Right atrium auricular region (tissue), 2 donors: Measurements from ENCODE around the gene TRIP4. TPM values are rescaled to one million over a fixed set of nuclear protein-coding genes. Genes with fewer than 3 reads are reported as not detected.

Source experiments
- DNase-seq: peaks from one replicate; pipeline ENCODE4 v3.0.0-alpha.2; 2019; ENCODE audit warnings: low spot score
- H3K27ac ChIP-seq, 2 donors: fragments of 200-600 bp; sonication (generic); 1 replicate in 1 of 2; 2 replicates in 1 of 2; pipeline ENCODE4 v1.5.1; 2016 to 2019
- H3K27me3 ChIP-seq, 2 donors: fragments of 200-600 bp; sonication (generic); one replicate each; pipeline versions ENCODE4 v1.5.1 to v1.6.0; 2017 to 2019
- H3K36me3 ChIP-seq: fragments of 200-600 bp; sonication (generic); one replicate; pipeline ENCODE4 v1.5.1; 2016
- H3K4me1 ChIP-seq, 2 donors: fragments of 200-600 bp; sonication (generic); one replicate each; pipeline versions ENCODE4 v1.5.1 to v1.6.0; 2017 to 2019
- H3K4me3 ChIP-seq, 2 donors: fragments of 200-600 bp; sonication (generic); 1 replicate in 1 of 2; 2 replicates in 1 of 2; pipeline ENCODE4 v1.5.1; 2017 to 2019; ENCODE audit warnings: mild to moderate bottlenecking in 1 of 2, moderate library complexity in 1 of 2
- H3K9me3 ChIP-seq, 2 donors: fragments of 200-600 bp; sonication (generic); one replicate each; pipeline ENCODE4 v1.5.1; 2019
- CTCF ChIP-seq, 2 donors: fragments of 200-600 bp; sonication (generic); IDR thresholded peaks; one replicate each; pipeline ENCODE4 v1.5.1; 2019; ENCODE audit warnings: antibody characterized with exemption in 2 of 2
- total RNA-seq, 2 donors: library from RNA; depleted of rRNA; stranded (reverse); fragments of >200 nt; gene quantifications; one replicate each; pipeline ENCODE4 v1.1.0, GENCODE V29; 2016

The TRIP4 gene
- total RNA-seq, 2 donors from 2014 or later, result 7.8 to 8.7 TPM

DNA sequence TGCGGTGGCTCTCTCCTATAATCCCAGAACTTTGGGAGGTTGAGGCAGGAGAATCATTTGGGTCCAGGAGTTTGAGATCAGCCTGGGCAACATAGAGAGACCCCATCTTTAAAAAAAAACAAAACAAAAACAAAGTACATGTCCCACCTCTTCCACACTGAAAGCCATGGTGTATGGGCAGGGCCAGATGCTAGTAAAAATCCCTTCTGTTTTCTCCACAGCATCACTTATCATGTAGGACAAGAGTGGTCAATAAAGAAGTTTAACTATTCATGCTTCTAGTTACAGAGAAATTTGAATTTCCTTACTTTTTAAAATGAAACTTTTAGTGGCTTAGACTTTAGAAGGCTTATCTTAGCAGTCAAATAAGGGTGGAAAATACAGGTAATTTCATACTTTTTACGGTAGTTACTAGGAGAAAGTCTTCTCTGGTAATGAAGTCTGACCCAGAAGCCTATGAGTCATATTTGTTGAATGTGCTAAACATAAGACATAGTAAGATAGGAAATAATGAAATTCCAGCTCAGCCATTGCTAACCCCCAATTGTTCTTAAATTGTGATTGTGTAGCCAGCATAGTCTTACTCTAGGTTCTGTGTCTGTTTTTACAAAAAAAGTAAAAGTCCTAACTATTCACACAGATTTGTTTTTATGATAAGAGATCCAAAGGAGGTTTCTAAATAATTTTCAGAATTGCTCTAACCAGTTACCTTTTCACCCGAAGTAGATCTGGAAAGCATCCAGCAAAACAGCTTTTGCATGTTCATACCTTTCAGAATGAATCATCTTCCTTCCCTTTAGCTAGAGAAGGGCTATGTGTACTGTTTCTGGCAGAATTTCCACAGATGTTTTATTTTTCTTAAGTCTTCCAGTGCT, 56.3 kb downstream of the TRIP4 start:
- TF ChIP-seq CTCF (IDR thresholded peaks at IDR 0.05), result no peak
- no peaks in the 10 kb centered on the region for H3K27me3 ChIP-seq
- H3K4me3 ChIP-seq, result no peak overlapping the region
- peaks cover 5% of the 10 kb centered on the region for H3K36me3 ChIP-seq
- DNase-seq, result no peak
- no peaks in the 10 kb centered on the region for H3K9me3 ChIP-seq
- H3K27ac ChIP-seq, result peak overlapping the region in 1 of 2 donors; percentile 54
- H3K4me1 ChIP-seq, result peaks cover 0 to 14% of the 10 kb centered on the region in 2 donors

DNA sequence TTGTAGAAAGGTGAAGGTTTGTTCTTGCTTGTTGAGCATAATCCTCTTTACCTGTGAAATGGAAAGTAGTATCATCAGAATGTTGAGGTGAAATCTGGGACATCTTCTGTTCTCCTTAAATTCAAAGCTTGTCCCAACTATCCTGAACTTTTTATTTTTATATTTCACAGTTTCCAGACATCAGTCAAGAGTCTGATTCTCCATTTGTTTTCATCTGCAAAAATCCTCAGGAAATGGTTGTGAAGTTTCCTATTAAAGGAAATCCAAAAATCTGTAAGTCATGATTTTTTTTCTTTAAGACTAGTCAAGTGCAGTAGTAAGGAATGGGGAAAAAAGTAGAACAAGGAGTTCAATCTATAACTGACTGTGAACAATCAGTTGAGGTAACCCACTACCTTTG, 57.2 kb downstream of the TRIP4 start:
- no peak for DNase-seq
- no peaks in the 10 kb centered on the region for H3K9me3 ChIP-seq
- H3K4me1 ChIP-seq, result peaks cover 0 to 14% of the 10 kb centered on the region in 2 donors
- TF ChIP-seq CTCF (IDR thresholded peaks at IDR 0.05), result no peak
- H3K4me3 ChIP-seq, result no peak overlapping the region
- no peaks in the 10 kb centered on the region for H3K27me3 ChIP-seq
- H3K27ac ChIP-seq, result no peak overlapping the region
- peaks cover 5% of the 10 kb centered on the region for H3K36me3 ChIP-seq

- peaks cover 0 to 14% of the 10 kb centered on the region in 2 donors for H3K4me1 ChIP-seq
- H3K36me3 ChIP-seq, result peaks cover 5% of the 10 kb centered on the region
- H3K27ac ChIP-seq, result no peak overlapping the region
- no peak for DNase-seq
- no peak for TF ChIP-seq CTCF (IDR thresholded peaks at IDR 0.05)
- no peaks in the 10 kb centered on the region for H3K27me3 ChIP-seq
- no peaks in the 10 kb centered on the region for H3K9me3 ChIP-seq
- no peak overlapping the region for H3K4me3 ChIP-seq
Measured at GRCh38 chr15:64447536-64448315, 60.1 kb downstream of the TRIP4 start.

DNA sequence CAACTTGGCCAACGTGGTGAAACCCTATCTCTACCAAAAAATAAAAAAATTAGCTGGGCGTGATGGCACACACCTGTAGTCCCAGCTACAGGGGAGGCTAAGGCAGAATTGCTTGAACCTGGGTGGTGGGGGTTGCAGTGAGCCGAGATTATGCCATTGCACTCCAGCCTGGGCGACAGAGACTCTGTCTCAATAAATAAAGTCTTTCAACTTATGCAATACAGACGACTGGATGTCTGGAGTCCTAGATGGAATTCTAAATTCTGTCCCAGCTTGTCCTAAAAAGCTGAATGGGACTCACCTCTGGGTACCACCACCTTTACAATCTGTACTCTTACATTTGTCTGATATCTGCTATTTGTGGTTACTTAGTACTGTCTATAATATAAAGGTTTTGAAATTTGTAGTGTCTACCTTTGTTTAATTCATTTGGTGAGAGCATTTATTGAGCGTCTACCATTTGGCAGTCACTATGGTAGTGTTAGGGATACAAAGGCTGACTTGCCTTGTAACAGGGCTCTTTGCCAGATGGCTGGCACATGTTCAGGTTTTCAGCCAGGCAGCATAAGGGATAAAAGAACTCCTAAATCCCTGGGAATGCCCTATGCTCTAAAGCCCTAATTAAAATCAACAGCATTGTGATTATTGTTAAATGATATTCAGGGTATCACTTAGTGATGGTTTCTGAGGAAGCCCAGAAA, 65.5 kb downstream of the TRIP4 start:
- Histone ChIP-seq H3K27me3 (no peaks in the 10 kb centered on the region), H3K4me1 (peaks cover 0 to 11% of the 10 kb centered on the region in 2 donors), H3K4me3 (no peak overlapping the region), H3K9me3 (no peaks in the 10 kb centered on the region), H3K36me3 (peaks cover 22% of the 10 kb centered on the region), H3K27ac (no peak overlapping the region)
- TF ChIP-seq CTCF (IDR thresholded peaks at IDR 0.05), result no peak
- no peak for DNase-seq

DNA sequence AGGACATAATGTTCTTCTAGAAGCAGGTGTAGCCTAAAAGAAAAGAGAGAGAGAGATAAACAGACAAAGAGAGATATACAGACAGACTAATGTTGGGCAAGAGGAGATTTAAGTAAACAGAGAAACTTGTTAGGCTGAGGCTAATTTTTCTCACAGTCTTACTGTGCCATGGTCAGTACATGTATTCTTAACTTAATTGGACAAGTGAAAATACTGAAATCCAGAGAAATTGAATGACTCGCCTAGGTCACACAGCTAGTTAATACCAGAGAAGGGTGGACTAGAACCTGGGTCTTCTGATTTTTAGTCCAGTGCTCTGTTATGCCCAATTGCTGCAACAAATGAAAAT, 66.0 kb downstream of the TRIP4 start:
- Histone ChIP-seq H3K4me1 (peaks cover 0 to 11% of the 10 kb centered on the region in 2 donors), H3K27me3 (no peaks in the 10 kb centered on the region), H3K9me3 (no peaks in the 10 kb centered on the region), H3K27ac (no peak overlapping the region), H3K4me3 (no peak overlapping the region), H3K36me3 (peaks cover 22% of the 10 kb centered on the region)
- no peak for DNase-seq
- no peak for TF ChIP-seq CTCF (IDR thresholded peaks at IDR 0.05)
